HG02970 (cell line): ENCODE data around the gene HABP4.
"Not testable (repeated sequence)": the region's sequence is repeated elsewhere in the genome, so short reads cannot be mapped to it uniquely, and the experiment has no call there.

Experiments used
- ATAC-seq: cut with Tn5 transposase; IDR thresholded peaks from one replicate; pipeline ENCODE4 v1.9.1; 2021; ENCODE audit warnings: mild to moderate bottlenecking, moderate library complexity, moderate number of reproducible peaks; ENCODE audit not compliant: unreplicated experiment, low FRiP score

The HABP4 gene

GRCh38 chr9:96494215-96494800 lies 44.3 kb downstream of the HABP4 start:
- ATAC-seq, result no peak

- ATAC-seq, result no peak
These were observed 45.4 kb downstream of the HABP4 start for GRCh38 chr9:96495341-96495740.

GRCh38 chr9:96496368-96497116 lies 46.6 kb downstream of the HABP4 start:
- no peak for ATAC-seq

GRCh38 chr9:96497117-96497399 lies 47.1 kb downstream of the HABP4 start:
- no peak for ATAC-seq

- ATAC-seq, result no peak
These were observed 48.8 kb downstream of the HABP4 start for GRCh38 chr9:96498796-96499195.

GRCh38 chr9:96499257-96499656 lies 49.3 kb downstream of the HABP4 start:
- ATAC-seq, result no peak

GRCh38 chr9:96500696-96501632 lies 51.0 kb downstream of the HABP4 start:
- no peak for ATAC-seq

- no peak for ATAC-seq
These were observed 51.9 kb downstream of the HABP4 start for GRCh38 chr9:96501633-96502538.

- no peak for ATAC-seq
These were observed 52.8 kb downstream of the HABP4 start for GRCh38 chr9:96502539-96503373.

- ATAC-seq, result not testable (repeated sequence)
These were observed 53.4 kb downstream of the HABP4 start for GRCh38 chr9:96503374-96503748.

- no peak for ATAC-seq
These were observed 53.9 kb downstream of the HABP4 start for GRCh38 chr9:96503918-96504317.

- no peak for ATAC-seq
These were observed 55.5 kb downstream of the HABP4 start for GRCh38 chr9:96505316-96505991.

GRCh38 chr9:96508227-96508940 lies 58.4 kb downstream of the HABP4 start:
- ATAC-seq, result no peak

- ATAC-seq, result no peak
These were observed 59.1 kb downstream of the HABP4 start for GRCh38 chr9:96509026-96509425.

- ATAC-seq, result no peak
These were observed 59.9 kb downstream of the HABP4 start for GRCh38 chr9:96509848-96510247.

- ATAC-seq, result no peak
These were observed 60.3 kb downstream of the HABP4 start for GRCh38 chr9:96510258-96510657.

GRCh38 chr9:96512240-96512639 lies 62.3 kb downstream of the HABP4 start:
- ATAC-seq, result no peak

GRCh38 chr9:96513622-96514021 lies 63.7 kb downstream of the HABP4 start:
- ATAC-seq, result no peak
